Mesenchymal stem cell (in vitro differentiated cells and primary cell): ENCODE data around the gene DCLK1.

ENCODE experiments used
- DNase-seq: peaks from one replicate; pipeline ENCODE4 v3.0.0-alpha.2; 2013
- H2AFZ ChIP-seq: one replicate; pipeline ENCODE4 v1.6.1; 2013; ENCODE audit warnings: low read depth, mild to moderate bottlenecking, control low read depth, inconsistent platforms, low read length, moderate library complexity
- H2AK5ac ChIP-seq: 2 replicates; pipeline ENCODE4 v1.6.1; 2013; ENCODE audit warnings: low read length, moderate library complexity, mild to moderate bottlenecking, inconsistent platforms; ENCODE audit not compliant: severe bottlenecking
- H2BK120ac ChIP-seq: one replicate; pipeline ENCODE4 v1.6.1; 2013; ENCODE audit warnings: low read depth, mild to moderate bottlenecking, inconsistent platforms, low read length, moderate library complexity
- H2BK12ac ChIP-seq, 2 experiments: one replicate each; pipeline ENCODE4 v1.6.1; 2013; ENCODE audit warnings: inconsistent platforms in 2 of 2, low read length in 2 of 2, mild to moderate bottlenecking in 2 of 2, moderate library complexity in 2 of 2, control low read depth in 1 of 2
- H2BK15ac ChIP-seq: one replicate; pipeline ENCODE4 v1.6.1; 2013; ENCODE audit warnings: mild to moderate bottlenecking, low read depth, inconsistent platforms; ENCODE audit not compliant: poor library complexity, severe bottlenecking
- H2BK5ac ChIP-seq: 2 replicates; pipeline ENCODE4 v1.6.1; 2013; ENCODE audit warnings: low read depth, mild to moderate bottlenecking, low read length, control low read depth, inconsistent platforms; ENCODE audit not compliant: poor library complexity, severe bottlenecking
- H3K14ac ChIP-seq, 2 experiments: one replicate each; pipeline ENCODE4 v1.6.1; 2013; ENCODE audit warnings: inconsistent platforms in 2 of 2, low read length in 2 of 2, control low read depth in 1 of 2, mild to moderate bottlenecking in 1 of 2, moderate library complexity in 1 of 2
- H3K18ac ChIP-seq, 2 experiments: one replicate each; pipeline ENCODE4 v1.6.1; 2013; ENCODE audit warnings: inconsistent platforms in 2 of 2, low read length in 2 of 2, control low read depth in 1 of 2, low read depth in 1 of 2, mild to moderate bottlenecking in 1 of 2
- H3K23ac ChIP-seq, 2 experiments: one replicate each; pipeline ENCODE4 v1.6.1; 2013; ENCODE audit warnings: inconsistent platforms in 2 of 2, low read length in 2 of 2, mild to moderate bottlenecking in 2 of 2, moderate library complexity in 2 of 2, control low read depth in 1 of 2
- H3K27ac ChIP-seq: 2 replicates; pipeline ENCODE4 v1.5.1; 2013; ENCODE audit warnings: mild to moderate bottlenecking, moderate library complexity, low read length, control low read depth, inconsistent platforms; ENCODE audit not compliant: poor library complexity, severe bottlenecking
- H3K27me3 ChIP-seq, 2 experiments: 2 replicates each; pipeline versions ENCODE4 v1.6.1 to v1.7.0; 2013; ENCODE audit warnings: low read length in 2 of 2, mild to moderate bottlenecking in 2 of 2, moderate library complexity in 2 of 2, control low read depth in 1 of 2, inconsistent platforms in 1 of 2; ENCODE audit not compliant: control insufficient read depth in 1 of 2, insufficient read depth in 1 of 2
- H3K36me3 ChIP-seq, 2 experiments: 2 replicates each; pipeline versions ENCODE4 v1.6.1 to v1.7.0; 2013; ENCODE audit warnings: low read length in 2 of 2, control low read depth in 1 of 2, inconsistent platforms in 1 of 2, low read depth in 1 of 2, mild to moderate bottlenecking in 1 of 2; ENCODE audit not compliant: insufficient read depth in 2 of 2, control insufficient read depth in 1 of 2
- H3K4ac ChIP-seq, 2 experiments: one replicate each; pipeline ENCODE4 v1.6.1; 2013; ENCODE audit warnings: inconsistent platforms in 2 of 2, low read length in 2 of 2, mild to moderate bottlenecking in 2 of 2, moderate library complexity in 2 of 2, control low read depth in 1 of 2, low read depth in 1 of 2
- H3K4me1 ChIP-seq: 2 replicates; pipeline ENCODE4 v1.6.1; 2013; ENCODE audit warnings: low read depth, low read length, control low read depth; ENCODE audit not compliant: control insufficient read depth, insufficient read depth
- H3K4me2 ChIP-seq: 2 replicates; pipeline ENCODE4 v1.6.1; 2013; ENCODE audit warnings: low read length, mild to moderate bottlenecking, inconsistent platforms; ENCODE audit not compliant: poor library complexity, severe bottlenecking
- H3K4me3 ChIP-seq, 2 experiments: 2 replicates each; pipeline versions ENCODE4 v1.5.1 to v1.7.0; 2013; ENCODE audit warnings: low read length in 2 of 2, mild to moderate bottlenecking in 2 of 2, control low read depth in 1 of 2, low read depth in 1 of 2; ENCODE audit not compliant: insufficient read depth in 1 of 2
- H3K79me1 ChIP-seq: replicated peaks from 2 replicates; pipeline ENCODE4 v1.6.1; 2013; ENCODE audit warnings: mild to moderate bottlenecking, control low read depth, low read length, inconsistent platforms; ENCODE audit not compliant: poor library complexity, severe bottlenecking
- H3K9ac ChIP-seq: 2 replicates; pipeline ENCODE4 v1.7.0; 2013; ENCODE audit warnings: mild to moderate bottlenecking, low read length, moderate library complexity
- H3K9me3 ChIP-seq: 2 replicates; pipeline ENCODE4 v1.7.0; 2013; ENCODE audit warnings: mild to moderate bottlenecking, low read length; ENCODE audit not compliant: control insufficient read depth
- H4K8ac ChIP-seq: one replicate; pipeline ENCODE4 v1.6.1; 2013; ENCODE audit warnings: inconsistent platforms, mild to moderate bottlenecking, low read length, moderate library complexity
- H4K91ac ChIP-seq: one replicate; pipeline ENCODE4 v1.6.1; 2013; ENCODE audit warnings: mild to moderate bottlenecking, low read length, inconsistent platforms
- WGBS: methylation state at CpG from one replicate; pipeline ENCODE4 v1.1.7; 2013; ENCODE audit warnings: mixed read lengths; 5-methylcytosine and 5-hydroxymethylcytosine counted together

DCLK1 gene

DNA sequence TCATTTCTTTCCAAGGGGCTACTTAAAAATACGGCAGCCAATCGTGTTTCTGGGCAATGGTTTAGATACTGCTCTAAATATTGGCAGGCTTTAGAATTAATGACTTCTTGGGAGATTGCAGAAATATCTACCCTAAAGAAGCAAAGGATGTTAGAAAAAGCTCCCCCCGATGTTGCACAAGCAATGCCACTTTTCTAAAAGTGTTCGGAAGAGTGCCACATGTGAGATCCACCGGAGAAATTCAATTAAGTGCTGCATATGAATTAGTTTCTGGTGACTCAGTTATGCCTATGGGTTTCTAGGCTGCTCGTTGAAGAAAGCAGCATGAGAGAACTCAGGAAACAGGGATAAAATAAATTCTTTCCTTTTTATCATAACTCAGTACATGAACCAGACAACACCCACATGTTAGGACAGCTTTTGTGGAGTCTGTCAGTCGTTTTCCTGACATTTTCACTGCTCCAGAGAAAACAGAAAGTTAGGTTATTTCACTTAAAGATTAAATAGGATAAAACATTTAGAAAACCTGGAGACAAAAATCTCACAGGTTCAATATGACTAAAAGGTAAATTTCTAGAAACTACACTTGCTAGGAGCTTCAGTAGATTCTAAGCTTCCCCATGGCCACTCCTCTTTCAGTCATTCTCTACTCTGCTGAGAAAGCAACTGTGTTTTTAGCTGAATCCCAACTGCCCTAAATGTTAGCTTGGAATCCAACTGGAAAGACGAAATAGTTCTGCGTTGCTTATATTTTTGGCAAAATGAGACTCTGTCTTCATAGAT, 244.7 kb downstream of the DCLK1 start:
- Histone ChIP-seq H3K4me1 (no peaks in the 10 kb centered on the region), H3K36me3 (peaks cover 0 to 8% of the 10 kb centered on the region in 2 experiments), H3K27me3 (no peaks in the 10 kb centered on the region), H4K91ac (no peak overlapping the region), H3K9ac (peak overlapping the region; percentile 14), H3K4me2 (no peak overlapping the region), H2AFZ (no peak overlapping the region), H3K9me3 (no peaks in the 10 kb centered on the region), H2BK12ac (no peak overlapping the region), H3K79me1 (no peaks in the 10 kb centered on the region), H3K18ac (no peak overlapping the region), H2BK15ac (no peak overlapping the region), H2AK5ac (no peak overlapping the region), H4K8ac (no peak overlapping the region), H3K14ac (no peak overlapping the region), H3K4me3 (no peak overlapping the region), H3K4ac (no peak overlapping the region), H2BK120ac (no peak overlapping the region), H3K23ac (no peak overlapping the region), H2BK5ac (no peak overlapping the region), H3K27ac (no peak overlapping the region)
- WGBS = 91% methylated on average over 7 of the region's 9 CpGs
- no peak for DNase-seq

DNA sequence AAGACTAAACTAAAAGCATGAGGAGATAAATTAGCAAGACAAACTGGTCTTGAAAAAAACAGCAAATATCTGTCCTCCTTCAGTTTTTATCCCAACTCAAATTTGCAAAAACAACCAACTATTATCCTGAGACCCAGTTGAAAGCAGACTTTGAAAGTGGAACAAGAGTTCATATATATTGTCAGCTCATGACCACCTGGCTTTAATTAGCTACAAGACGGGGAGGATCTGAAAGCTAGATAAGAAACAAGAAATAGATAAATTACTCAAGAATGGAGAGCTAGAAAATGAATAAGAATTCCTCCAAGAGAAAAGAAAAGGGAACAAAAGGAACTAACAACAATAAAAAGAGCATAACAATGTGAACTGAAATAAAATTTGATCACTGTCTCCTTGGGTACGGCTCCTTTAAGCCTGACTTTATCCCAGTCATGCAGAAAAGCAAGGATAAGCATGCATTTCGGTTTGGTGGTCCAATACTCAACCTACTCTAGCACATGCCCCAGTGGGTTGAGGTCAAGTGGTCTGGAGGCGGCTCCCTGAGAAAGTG, 246.9 kb downstream of the DCLK1 start:
- H3K36me3 ChIP-seq = peaks cover 0 to 13% of the 10 kb centered on the region in 2 experiments
- H3K9me3 ChIP-seq = no peaks in the 10 kb centered on the region
- WGBS = 82% methylated on average over 1 of the region's 4 CpGs
- no peak overlapping the region for H4K91ac ChIP-seq
- H3K4me3 ChIP-seq = no peak overlapping the region
- H3K4me2 ChIP-seq = no peak overlapping the region
- H3K4me1 ChIP-seq = no peaks in the 10 kb centered on the region
- no peak overlapping the region for H3K14ac ChIP-seq
- H2AK5ac ChIP-seq = no peak overlapping the region
- H3K18ac ChIP-seq = no peak overlapping the region
- no peak overlapping the region for H3K4ac ChIP-seq
- no peak overlapping the region for H3K27ac ChIP-seq
- no peak overlapping the region for H2AFZ ChIP-seq
- no peak overlapping the region for H2BK5ac ChIP-seq
- no peak overlapping the region for H3K9ac ChIP-seq
- DNase-seq = no peak
- H4K8ac ChIP-seq = no peak overlapping the region
- H2BK15ac ChIP-seq = no peak overlapping the region
- no peak overlapping the region for H3K23ac ChIP-seq
- H2BK12ac ChIP-seq = no peak overlapping the region
- no peaks in the 10 kb centered on the region for H3K27me3 ChIP-seq
- no peaks in the 10 kb centered on the region for H3K79me1 ChIP-seq
- H2BK120ac ChIP-seq = no peak overlapping the region

DNA sequence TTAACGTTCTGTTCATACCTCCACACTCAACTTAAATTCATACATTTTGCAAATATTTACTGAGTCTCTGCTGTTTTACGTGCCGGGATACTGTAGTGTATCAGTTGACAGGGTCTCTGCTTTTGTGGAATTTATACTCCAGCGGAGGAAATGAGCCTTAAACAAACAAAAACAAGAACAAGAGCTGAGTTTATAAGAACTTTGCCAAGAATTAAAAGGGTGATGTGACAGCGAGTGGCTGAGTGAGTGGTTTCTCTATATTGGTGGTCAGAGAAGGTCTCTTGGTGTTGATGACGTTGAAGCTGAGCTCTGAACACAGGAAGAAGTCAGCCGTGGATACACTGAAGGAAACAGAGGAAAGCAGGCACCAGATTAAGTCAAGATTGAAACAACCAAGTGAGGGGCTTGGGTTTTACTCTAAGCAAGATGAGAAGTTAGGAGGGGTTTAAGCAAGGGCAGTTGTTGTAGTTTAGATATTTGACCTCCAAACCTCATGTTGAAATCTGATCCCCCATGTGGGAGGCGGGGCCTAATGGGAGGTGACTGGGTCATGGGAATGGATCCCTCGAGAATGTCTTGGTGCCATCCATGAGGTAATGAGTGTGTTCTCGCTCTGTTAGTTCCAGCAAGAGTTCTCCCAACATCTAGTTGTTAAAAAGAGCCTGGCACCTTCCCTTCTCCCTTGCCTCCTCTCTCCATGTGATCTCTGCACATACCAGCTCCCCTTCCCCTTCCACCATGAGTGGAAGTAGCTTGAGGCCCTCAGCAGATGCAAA, 248.3 kb downstream of the DCLK1 start:
- H3K9me3 ChIP-seq = no peaks in the 10 kb centered on the region
- H4K8ac ChIP-seq = no peak overlapping the region
- no peak overlapping the region for H3K27ac ChIP-seq
- H3K79me1 ChIP-seq = no peaks in the 10 kb centered on the region
- no peak overlapping the region for H3K18ac ChIP-seq
- no peak overlapping the region for H2AK5ac ChIP-seq
- H2BK5ac ChIP-seq = no peak overlapping the region
- no peak overlapping the region for H3K4me2 ChIP-seq
- H3K4me1 ChIP-seq = no peaks in the 10 kb centered on the region
- no peak overlapping the region for H2BK120ac ChIP-seq
- no peak overlapping the region for H3K14ac ChIP-seq
- H3K4me3 ChIP-seq = no peak overlapping the region
- peak; percentile 5 for DNase-seq
- H4K91ac ChIP-seq = no peak overlapping the region
- H3K4ac ChIP-seq = no peak overlapping the region
- no peak overlapping the region for H2BK15ac ChIP-seq
- no peak overlapping the region for H3K23ac ChIP-seq
- peaks cover 0 to 13% of the 10 kb centered on the region in 2 experiments for H3K36me3 ChIP-seq
- no peak overlapping the region for H2AFZ ChIP-seq
- no peaks in the 10 kb centered on the region for H3K27me3 ChIP-seq
- no peak overlapping the region for H3K9ac ChIP-seq
- WGBS = 52% methylated on average over 9 of the region's 10 CpGs
- H2BK12ac ChIP-seq = no peak overlapping the region

DNA sequence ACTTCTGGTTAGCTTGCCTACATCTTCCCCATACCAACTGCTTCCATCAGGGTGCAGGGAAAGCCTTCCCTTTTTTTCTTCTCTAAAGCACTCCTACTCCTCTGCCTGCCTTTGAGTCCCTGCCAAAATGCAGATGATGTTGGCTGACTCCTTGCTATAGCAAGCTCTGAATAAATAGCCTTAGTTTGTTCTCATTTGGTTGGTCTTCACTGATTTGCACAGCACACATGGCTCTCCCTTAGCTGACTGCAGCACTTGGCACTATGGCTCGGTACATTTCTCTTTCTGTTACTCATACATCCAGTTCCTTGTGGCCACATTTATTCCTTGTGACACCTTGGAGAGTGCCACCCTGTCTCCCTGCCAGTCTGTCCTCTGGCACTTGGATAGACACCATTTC, 249.8 kb downstream of the DCLK1 start:
- no peak overlapping the region for H3K18ac ChIP-seq
- no peak overlapping the region for H2BK12ac ChIP-seq
- no peak overlapping the region for H2BK120ac ChIP-seq
- no peak overlapping the region for H4K8ac ChIP-seq
- H3K4ac ChIP-seq = no peak overlapping the region
- H3K36me3 ChIP-seq = peaks cover 0 to 13% of the 10 kb centered on the region in 2 experiments
- no peak for DNase-seq
- no peaks in the 10 kb centered on the region for H3K4me1 ChIP-seq
- no peak overlapping the region for H3K14ac ChIP-seq
- no peak overlapping the region for H3K4me2 ChIP-seq
- no peak overlapping the region for H3K4me3 ChIP-seq
- no peaks in the 10 kb centered on the region for H3K9me3 ChIP-seq
- H3K27me3 ChIP-seq = no peaks in the 10 kb centered on the region
- no peaks in the 10 kb centered on the region for H3K79me1 ChIP-seq
- no peak overlapping the region for H2BK5ac ChIP-seq
- H3K27ac ChIP-seq = no peak overlapping the region
- no peak overlapping the region for H4K91ac ChIP-seq
- H2BK15ac ChIP-seq = no peak overlapping the region
- WGBS = 75% methylated on average over 1 of the region's 1 CpG
- no peak overlapping the region for H2AFZ ChIP-seq
- no peak overlapping the region for H3K23ac ChIP-seq
- H2AK5ac ChIP-seq = no peak overlapping the region
- H3K9ac ChIP-seq = no peak overlapping the region
